HG03520 (cell line): ENCODE results near the gene RIC8B.
"Not testable (repeated sequence)": the region's sequence is repeated elsewhere in the genome, so short reads cannot be mapped to it uniquely, and the experiment has no call there.

Source experiments
- ATAC-seq: cut with Tn5 transposase; IDR thresholded peaks from one replicate; pipeline ENCODE4 v1.9.1; 2021; ENCODE audit warnings: mild to moderate bottlenecking, moderate library complexity; ENCODE audit not compliant: unreplicated experiment

RIC8B gene

DNA sequence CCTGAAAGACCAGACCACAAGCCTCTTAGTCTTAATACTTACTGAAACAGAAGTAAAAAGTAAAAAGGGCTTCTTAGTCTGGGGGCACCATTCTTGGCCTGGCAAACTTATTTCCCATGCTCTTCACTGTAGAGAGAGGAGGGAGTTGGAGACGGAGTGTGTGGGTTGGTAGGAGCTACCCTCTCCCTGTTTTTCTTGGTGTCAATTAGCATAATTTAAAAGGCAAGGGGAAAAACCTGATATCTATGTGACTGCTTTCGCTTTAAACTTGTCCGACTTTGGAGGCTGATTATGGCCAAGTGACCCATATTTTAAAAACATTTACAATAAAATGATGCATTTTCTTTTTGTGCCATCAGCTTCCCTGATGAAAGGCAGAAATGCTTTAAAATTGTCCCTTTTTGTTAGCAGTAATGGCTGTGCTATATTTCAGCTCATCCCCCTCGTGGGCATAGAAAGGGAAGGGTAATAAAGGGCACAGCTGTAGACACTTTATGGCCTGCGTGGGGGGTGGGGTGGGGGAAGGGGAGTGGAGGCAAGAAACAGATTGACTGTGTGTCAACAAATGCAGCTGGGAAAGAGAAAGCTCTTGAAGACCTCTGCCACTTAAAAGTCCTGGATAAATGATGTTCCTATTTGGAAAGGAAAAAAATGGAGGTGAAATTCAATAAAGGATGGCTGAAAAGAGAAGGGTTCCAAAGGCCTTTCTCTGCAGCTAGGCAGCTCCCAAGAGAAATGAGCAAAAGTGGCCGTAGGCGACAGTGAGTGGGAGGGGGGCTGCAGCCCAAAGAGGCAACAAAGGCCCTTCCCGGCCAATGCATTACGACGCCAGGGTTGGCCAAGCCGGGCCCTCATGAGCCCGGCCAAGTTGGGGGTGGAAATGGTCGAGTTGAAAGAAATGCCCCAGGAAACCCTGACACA is 123.8 kb downstream of the RIC8B start:
- no peak for ATAC-seq

DNA sequence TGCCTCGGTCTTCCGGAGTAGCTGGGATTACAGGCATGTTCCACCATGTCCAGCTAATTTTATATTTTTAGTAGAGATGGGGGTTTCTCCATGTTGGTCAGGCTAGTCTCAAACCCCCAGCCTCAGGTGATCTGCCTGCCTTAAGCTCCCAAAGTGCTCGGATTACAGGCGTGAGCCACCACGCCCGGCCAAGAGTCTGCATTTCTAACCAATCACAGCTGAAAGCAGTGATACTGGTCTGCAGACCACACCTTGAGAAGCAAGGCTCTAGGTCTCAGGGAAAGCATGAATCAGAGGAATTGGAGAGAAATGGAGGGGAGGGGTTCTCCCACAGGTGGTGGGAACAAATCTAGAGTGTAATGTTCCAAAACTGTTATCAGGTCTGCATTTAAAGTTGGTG is 126.1 kb downstream of the RIC8B start:
- no peak for ATAC-seq

DNA sequence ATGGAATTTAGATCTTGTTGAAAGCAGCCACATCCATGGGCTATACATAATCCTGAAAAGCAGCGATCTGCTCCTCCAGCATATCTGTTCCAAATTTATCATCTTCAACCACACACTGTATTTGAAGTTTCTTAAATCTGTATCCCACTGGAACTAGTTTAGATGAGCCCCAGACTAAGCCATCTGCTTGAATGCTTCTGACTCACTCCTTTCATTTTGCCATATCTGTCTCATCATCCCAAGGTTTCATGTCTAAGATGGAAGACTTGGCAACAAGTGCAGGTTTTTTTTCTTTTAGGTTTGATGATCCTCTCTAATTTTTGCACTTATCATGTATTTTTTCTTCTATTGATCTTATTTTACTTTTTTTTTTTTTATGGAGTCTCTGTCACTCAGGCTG is 126.8 kb downstream of the RIC8B start:
- no peak for ATAC-seq

DNA sequence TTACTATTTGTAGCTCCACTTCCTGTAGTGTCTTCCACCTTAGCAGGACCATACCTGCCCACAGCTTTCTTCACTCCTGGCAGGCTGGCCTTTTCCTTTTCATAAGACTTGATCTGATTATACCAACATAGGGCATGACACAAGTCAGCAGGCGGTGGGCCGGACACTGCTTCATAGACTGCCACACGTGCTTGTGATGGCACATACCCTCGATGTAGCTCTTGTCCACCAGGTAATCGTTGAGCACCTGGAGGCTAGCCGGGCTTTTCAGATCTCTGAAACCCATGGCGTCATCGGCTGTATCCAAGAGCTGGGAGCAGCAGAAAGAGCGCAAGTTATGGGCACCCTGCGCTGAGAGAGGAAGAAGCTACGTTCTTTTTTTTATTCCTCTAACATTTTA is 127.6 kb downstream of the RIC8B start:
- no peak for ATAC-seq

DNA sequence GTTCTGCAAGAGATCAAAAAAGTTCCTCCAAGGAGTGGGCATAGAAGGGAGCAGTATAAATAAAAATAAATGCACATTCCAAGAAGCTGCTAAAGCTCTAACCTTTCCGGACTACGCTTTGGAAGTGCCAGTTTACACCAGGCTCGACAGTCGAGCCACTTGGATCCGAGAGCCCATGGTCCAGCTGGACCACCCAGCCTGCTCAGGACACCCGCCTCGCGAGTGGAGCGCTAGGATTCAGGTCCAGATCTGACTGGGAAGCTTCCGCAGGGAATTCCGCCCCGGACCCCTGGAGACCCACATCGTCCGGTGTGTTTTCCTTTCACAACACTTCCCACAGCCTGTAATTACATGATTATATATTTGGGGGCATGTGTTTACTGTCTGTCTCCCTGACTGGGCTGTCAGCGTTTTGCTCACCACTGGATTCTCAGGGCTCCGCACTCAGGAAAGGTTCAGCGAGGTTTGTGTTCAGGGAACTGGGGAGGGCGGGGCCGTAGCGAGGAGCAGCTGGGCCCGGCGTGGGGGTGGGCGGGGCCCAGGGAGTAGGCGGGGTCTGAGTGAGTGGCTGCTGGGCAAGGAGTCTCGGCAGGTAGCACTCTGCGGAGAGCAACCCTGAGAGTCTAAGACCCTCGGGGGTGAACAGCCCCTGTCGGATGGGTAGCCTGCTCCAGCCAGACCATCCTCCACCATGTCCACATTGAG is 128.9 kb downstream of the RIC8B start:
- ATAC-seq, result peak; percentile 76

DNA sequence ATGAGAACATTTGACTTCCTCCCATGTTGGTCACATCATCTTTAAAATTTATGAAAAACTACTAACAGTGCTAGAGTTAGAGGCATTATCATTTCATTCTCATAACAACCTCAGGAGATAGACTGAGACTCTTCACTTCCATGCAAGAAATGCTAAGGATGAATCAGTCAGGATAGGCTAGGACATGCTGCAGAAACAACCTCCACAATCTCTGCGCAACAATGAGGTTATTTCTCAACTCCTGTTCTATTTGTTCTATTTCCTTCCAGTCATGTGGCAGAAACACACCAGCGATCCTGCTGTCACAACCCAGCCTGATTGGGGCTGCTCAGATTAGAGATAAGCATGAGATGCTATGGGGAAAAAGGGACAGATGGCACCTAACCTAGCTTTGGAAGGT is 132.2 kb downstream of the RIC8B start:
- no peak for ATAC-seq

DNA sequence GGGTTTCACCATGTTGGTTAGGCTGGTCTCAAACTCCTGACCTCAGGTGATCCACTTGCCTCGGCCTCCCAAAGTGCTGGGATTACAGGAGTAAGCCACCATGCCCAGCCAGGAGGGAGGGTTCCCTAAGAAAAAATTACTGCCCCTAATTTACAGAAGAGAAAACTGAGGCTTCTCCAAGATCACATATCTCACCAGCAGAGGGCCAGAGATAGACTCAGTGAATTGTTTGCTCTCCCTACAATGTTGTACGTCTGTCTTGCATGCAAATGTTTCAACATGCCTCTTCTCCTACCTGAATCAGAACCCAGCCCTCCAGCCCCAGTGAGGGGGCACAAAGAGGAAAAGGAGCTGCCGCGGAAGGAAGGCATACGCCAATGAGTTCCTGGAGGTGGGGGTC is 132.9 kb downstream of the RIC8B start:
- ATAC-seq, result no peak

DNA sequence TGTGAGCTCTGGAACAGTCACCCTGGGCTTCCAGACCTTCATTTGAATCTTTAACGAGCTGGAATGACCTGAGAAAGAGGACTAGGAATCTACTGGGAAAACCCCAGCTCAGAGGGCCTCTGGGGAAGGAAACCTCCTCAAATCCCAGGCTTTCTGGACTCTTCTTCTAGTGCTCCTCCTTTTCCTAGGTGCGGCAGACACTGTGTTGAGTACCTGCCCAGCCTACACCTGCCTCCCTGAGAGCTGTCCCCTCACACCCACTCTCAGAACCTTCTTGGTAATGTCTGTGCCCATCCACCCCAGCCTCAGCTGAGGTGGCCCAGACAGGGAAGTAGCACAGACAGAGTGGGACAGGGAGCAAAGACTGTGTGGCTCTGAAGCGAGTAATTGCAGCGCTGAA is 133.4 kb downstream of the RIC8B start:
- no peak for ATAC-seq

DNA sequence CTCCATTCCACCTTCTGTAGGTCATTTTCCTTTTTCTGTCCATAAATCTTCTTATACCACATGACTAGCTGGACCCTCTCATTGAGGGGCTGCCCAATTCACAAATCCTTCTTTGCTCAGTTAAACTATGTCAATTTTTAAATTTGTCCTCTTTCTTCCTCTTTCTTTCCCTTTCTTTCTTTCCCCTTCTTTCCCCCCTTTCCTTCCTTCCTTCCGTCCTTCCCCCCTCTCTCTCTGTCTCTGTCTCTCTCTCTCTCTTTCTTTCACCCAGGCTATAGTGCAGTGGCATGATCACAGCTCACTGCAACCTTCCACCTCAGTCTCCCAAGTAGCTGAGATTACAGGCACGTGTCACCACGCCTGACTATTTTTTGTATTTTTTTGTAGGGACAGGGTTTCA is 134.1 kb downstream of the RIC8B start:
- ATAC-seq, result no peak

DNA sequence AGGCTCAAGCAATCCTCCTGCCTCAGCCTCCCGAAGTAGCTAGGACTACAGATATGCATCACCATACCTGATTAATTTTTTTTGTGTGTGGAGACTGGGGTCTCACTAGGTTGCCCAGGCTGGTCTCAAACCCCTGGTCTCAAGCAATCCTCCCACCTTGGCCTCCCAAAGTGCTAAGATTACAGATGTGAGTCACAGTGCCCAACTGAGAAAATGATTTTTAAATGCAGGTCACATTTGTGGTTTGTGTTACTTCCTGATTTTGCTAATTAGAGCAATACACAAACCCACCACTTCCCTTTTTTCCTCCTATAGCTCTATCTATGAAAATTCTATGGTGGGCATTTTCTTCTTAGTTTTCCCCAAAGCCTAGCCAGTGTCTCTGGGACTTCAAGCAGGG is 135.7 kb downstream of the RIC8B start:
- ATAC-seq, result no peak

DNA sequence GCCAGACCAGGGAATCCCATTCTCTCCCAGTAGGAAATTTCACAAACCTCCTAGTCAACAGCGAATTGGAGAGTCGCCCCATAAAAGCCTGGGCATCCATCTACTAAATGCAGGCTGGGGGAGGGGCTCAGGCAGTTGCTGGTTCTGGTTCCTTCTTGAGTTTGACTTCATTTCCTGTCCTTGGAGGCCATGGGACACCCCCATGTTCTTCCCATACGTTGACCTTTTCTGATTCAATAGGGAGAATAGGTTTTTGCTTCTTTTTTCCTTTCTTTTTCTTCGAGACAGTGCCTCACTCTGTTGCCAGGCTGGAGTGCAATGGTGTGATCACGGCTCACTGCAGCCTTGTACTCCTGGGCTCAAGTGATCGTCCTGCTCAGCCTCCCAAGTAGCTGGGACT is 137.1 kb downstream of the RIC8B start:
- ATAC-seq, result no peak

DNA sequence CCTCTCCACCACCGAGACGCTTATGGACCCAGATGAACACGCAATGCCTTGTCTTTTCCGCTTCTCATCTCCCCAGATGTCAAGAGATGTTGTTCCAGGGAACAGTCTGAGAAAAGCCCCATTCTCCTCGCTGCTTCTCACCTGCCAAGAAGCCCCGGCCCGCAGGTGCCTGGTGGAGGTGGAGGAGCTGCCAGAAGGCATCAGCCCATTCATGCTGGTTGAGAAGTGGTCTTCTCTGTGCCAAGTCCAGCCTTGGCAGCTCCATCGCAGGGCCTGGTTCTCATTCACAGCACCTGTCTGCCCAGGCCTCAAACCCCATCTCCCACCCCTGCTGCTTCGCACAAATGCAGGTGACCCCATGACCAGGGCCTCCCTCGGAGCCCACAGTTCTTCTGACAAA is 139.0 kb downstream of the RIC8B start:
- no peak for ATAC-seq

DNA sequence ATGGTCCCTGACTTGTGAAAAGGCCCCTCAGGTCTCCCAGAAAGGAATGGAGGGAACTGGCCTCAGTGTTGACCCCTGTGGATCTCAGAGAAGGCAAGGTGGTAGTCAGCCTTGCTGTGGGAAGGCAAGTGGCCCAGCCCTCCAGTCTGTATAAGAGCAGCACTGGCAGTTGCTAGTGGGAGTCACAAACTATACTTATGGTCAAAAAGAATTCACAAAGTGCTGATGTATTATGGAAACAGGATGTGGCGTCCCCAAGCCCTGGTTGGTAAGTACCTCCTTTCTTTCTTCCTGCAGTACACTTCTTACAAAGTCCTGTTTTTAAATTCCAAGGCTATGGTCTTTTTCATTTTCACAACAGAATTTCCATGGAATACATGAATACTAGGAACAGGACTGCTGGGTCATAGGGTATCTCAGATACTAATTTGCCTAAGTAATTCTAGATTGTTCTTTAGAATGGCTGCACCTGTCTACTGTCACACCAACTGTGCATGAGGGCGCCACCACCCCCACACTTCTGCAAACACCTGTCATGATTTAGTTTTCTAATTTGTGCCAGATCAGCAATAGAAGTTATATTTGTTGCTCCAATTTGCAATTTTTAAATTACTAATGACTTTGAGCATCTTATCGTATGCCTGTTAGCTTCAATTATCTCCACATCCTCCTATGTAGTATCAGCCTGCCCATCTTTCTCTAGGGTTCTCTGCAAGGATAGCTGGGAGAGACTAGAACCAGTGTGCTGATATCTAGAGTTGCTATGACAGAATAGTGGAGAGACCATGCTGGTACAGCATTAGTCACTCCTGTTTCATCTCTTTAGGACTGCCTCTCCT is 140.5 kb downstream of the RIC8B start:
- peak; percentile 64 for ATAC-seq

DNA sequence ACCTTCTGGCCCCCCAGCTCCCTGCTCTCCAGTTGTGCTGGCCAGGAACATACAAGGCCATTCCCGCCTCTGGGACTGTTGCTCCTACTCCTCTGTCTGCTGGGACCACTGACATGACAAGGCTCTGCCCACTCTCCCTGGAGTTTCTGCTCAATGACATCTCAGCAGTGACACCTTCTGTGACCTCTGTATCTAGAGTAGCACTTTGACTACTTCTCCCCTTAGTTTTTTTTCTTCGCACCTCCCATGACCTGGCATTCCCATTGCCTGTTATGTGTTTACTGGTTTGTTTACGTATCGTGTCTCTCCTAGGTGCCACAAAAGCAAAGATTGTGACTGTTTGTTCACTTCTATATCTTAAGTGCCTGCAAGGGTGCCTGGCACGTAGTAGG is 141.1 kb downstream of the RIC8B start:
- no peak for ATAC-seq

DNA sequence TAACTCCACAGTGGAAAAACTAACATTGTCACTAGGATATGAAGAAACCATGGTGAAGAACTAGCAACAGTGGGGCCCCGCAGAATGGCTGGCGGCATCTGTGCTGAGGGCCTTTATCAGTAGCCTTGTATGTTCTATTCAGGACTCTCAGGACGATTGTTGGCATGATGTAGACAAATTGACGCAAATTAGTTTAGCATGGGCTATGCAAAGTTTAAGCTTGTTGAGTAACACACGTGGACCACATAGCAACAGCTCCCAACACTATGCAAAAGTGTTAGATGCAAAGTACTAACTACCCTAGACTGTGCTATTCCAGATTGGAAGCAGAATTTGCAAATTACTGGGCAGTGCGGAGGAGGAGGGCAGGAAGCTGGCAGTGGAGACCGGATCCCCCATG is 143.0 kb downstream of the RIC8B start:
- ATAC-seq, result no peak

DNA sequence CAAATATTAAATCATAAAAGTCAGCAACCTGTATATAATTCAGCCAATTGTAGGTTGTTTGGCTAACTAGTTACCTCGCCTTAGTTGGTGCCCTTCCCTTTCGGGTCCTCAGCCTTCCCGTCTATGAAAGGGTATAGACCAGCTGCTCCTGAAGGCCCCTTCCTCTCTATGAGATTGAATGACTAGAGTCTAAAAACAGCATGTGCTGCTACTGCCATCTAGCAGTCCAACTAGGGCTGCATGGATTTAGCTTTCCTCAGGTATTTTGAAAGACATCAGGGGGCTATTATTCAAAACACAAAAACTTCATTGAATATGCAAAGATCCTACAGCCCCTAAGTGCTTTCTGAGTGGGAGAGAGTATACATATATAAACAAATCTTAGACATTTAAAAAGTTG is 144.3 kb downstream of the RIC8B start:
- no peak for ATAC-seq

DNA sequence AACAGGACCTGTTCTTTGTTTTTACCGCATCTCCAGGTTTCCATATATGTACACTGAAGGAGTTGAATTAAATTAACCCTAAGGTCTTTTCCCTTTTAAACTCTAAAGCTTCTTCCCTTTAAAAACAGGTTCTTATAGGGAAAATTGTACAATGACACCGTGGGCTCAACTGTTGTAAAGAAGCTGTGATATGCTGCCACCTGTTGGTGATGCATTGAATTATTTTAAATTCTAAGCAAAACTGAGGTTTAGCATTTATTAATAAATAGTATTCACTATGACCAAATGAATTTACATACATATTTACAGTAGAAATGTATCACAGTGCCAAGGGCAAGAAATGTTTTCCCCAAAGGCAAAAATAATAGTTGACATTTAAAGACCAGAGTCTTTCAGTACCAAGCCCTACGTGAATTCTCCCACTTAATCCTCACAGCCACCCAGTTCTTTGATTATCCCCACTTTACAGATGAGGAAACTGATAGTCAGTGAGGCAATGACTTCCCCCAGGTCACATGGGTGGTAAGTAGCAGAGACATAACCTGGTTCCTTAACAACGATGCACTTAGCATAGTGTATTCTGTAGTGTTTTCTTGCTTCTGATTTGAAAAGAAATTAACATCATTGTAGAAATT is 145.5 kb downstream of the RIC8B start:
- no peak for ATAC-seq

DNA sequence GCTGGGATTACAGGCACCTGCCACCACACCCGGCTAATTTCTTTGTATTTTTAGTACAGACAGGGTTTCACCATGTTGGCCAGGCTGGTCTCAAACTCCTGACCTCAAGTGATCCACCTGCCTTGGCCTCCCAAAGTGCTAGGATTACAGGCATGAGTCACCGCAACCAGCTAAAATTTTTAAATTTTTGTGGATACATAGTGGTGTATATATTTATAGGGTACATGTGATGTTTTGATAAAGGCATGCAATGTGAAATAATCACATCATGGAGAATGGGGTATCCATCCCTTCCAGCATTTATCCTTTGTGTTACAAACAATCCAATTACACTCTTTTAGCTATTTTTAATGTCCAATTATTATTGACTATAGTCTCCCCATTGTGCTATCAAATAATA is 147.5 kb downstream of the RIC8B start:
- ATAC-seq, result not testable (repeated sequence)

DNA sequence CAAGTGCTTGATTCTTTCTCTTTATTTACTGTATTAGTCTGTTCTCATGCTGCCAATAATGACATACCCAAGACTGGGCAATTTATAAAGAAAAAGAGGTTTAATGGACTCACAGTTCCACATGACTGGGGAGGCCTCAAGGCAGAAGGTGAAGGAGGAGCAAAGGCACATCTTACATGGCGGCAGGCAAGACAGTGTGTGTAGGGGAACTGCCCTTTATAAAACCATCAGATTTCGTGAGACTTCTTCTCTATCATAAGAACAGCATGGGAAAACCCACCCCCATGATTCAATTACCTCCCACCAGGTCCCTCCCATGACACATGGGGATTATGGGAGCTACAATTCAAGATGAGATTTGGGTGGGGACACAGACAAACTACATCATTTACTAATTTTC is 149.1 kb downstream of the RIC8B start:
- ATAC-seq, result not testable (repeated sequence)

DNA sequence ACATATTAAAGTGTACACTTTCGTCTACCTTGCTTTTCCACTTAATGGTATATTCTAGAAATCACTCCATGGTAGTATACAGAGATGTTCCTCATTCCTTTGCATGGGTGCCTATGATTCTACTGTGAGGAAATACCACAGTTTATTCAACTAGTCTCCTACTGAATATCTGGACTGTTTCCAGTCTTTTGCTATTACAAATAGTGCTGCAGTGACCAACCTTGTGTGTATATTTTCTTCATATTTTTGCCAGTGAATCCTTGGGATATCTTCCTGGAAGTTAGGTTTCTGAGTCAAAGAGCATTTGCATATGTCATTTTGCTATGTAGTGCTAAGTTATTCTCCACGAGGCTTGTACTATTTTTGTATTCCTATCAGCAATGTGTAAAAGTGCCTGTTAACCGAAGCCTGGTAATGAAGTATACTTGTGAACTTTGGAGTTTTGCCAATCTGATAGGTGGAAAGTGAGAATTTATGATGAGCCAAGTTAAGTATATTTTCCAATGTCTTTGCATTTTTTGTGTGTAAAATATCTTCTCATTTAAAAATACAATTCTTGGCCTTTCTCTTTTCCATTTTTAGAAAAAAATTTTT is 149.9 kb downstream of the RIC8B start:
- no peak for ATAC-seq

DNA sequence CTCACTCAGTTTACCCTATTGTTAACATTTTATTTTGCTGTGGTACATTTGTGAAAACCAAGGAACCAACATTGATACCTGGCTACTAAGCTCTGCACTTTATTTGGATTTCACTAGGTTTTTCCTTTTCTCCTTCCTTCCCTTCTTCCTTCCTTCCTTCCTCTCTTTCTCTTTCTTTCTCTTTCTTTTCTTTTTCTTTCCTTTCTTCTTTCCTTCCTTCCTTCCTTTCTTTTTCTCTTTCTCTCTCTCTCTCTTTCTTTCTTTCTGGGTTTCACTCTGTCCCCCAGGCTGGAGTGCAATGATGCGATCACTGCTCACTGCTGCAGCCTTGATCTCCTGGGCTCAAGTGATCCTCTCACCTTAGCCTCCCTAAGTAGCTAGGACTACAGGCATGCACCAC is 152.2 kb downstream of the RIC8B start:
- ATAC-seq, result no peak
